BJ (cell line): ENCODE results near the gene ARVCF. TPM values are rescaled to one million over a fixed set of nuclear protein-coding genes. Genes with fewer than 3 reads are reported as not detected.

ENCODE experiments used
- CTCF ChIA-PET: fragments of 350-600 bp; formaldehyde crosslinking; extraction: SDS; loops from one replicate; lab custom pipeline; 2021; ENCODE audit warnings: antibody characterized with exemption, inconsistent platforms; lab: Yijun Ruan, JAX
- POLR2A ChIA-PET: fragments of 300-600 bp; sonication (Branson Sonifier 250); formaldehyde crosslinking; extraction: SDS; loops from one replicate; lab custom pipeline; 2021; ENCODE audit warnings: antibody characterized with exemption; lab: Charles Lee
- DNase-seq: peaks from one replicate; pipeline ENCODE4 v3.0.0-alpha.2; 2011; ENCODE audit warnings: low read depth
- H3K27me3 ChIP-seq: 2 replicates; pipeline ENCODE4 v1.6.0; 2011; ENCODE audit warnings: low read length; ENCODE audit not compliant: control insufficient read depth, insufficient read depth
- H3K36me3 ChIP-seq: 2 replicates; pipeline ENCODE4 v1.5.1; 2011; ENCODE audit warnings: low read length; ENCODE audit not compliant: control insufficient read depth, insufficient read depth
- H3K4me3 ChIP-seq: 2 replicates; pipeline ENCODE4 v1.5.1; 2011; ENCODE audit warnings: low read depth, mild to moderate bottlenecking, control low read depth, low read length
- polyA plus RNA-seq: library from polyadenylated mRNA; depleted of rRNA; stranded (reverse); fragments of >200 nt; gene quantifications from 2 replicates; pipeline ENCODE4 v1.2.3, GENCODE V29; 2011
- TF ChIP-seq, protein P1 (sequence below): IDR thresholded peaks from 2 replicates; pipeline ENCODE4 v1.5.1; 2011; ENCODE audit warnings: low read depth, mild to moderate bottlenecking, control low read depth, inconsistent platforms, low read length, moderate library complexity; ENCODE audit not compliant: insufficient read depth

ARVCF gene
- polyA plus RNA-seq, 1 experiment: 3.8 TPM

DNA sequence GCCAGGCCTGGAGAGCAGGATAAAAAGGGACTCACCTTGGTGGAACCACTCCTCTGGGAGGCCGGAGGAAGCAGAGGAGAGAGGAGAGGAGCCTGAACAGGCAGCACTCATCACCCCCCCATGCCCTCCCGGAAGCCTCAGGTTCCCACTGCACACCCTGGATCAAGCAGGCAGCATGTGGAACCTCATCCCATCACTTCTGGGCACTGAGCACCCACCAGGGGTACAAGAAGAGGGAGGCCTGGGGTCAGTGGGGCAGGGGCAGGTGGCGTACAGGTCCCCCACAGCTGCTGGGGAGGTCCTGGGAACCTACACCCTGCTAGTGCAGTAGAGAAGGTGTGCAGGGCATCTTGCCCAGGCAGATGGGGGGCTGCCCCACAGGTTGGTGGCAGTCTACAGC lies 40.0 kb downstream of the ARVCF start:
- TF ChIP-seq, protein P1, sequence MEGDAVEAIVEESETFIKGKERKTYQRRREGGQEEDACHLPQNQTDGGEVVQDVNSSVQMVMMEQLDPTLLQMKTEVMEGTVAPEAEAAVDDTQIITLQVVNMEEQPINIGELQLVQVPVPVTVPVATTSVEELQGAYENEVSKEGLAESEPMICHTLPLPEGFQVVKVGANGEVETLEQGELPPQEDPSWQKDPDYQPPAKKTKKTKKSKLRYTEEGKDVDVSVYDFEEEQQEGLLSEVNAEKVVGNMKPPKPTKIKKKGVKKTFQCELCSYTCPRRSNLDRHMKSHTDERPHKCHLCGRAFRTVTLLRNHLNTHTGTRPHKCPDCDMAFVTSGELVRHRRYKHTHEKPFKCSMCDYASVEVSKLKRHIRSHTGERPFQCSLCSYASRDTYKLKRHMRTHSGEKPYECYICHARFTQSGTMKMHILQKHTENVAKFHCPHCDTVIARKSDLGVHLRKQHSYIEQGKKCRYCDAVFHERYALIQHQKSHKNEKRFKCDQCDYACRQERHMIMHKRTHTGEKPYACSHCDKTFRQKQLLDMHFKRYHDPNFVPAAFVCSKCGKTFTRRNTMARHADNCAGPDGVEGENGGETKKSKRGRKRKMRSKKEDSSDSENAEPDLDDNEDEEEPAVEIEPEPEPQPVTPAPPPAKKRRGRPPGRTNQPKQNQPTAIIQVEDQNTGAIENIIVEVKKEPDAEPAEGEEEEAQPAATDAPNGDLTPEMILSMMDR: no peak

DNA sequence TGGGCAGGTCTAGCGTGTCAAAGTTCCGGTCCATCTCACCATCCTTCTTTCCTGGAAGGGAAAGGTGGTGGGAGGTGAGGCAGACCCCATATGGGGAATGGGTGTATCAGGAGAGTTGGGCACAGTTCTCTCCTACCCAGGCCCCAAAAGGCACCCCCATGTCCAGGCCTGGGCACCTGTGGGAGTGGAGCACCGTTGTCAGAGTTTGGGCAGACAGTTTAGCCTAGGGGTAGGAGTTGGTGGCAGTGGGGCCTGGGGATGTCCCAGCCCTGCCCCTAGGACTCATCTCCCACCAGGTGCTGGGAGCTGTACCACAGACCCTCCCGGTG lies 41.0 kb downstream of the ARVCF start:
- TF ChIP-seq, protein P1: no peak
- peaks cover 8% of the 10 kb centered on the region for H3K36me3 ChIP-seq
- POLR2A ChIA-PET: no interaction called here
- no peak overlapping the region for H3K4me3 ChIP-seq
- H3K27me3 ChIP-seq: no peaks in the 10 kb centered on the region
- DNase-seq: no peak
- CTCF ChIA-PET: interaction anchor here (1.3 to 1.6 kb wide), 2 partner anchors 38 to 245 kb away, joined by 3 to 5 read pairs; no protein-coding TSS in a partner anchor

More for the DNA sequence above, 40.0 kb downstream of the ARVCF start:
- ChIA-PET POLR2A (no interaction called here), CTCF (interaction anchor here (1.9 kb wide), 1 partner anchor 37 kb away, joined by 4 read pairs; no protein-coding TSS in a partner anchor)
- Histone ChIP-seq H3K36me3 (peaks cover 4% of the 10 kb centered on the region), H3K4me3 (no peak overlapping the region), H3K27me3 (no peaks in the 10 kb centered on the region)
- DNase-seq: no peak

DNA sequence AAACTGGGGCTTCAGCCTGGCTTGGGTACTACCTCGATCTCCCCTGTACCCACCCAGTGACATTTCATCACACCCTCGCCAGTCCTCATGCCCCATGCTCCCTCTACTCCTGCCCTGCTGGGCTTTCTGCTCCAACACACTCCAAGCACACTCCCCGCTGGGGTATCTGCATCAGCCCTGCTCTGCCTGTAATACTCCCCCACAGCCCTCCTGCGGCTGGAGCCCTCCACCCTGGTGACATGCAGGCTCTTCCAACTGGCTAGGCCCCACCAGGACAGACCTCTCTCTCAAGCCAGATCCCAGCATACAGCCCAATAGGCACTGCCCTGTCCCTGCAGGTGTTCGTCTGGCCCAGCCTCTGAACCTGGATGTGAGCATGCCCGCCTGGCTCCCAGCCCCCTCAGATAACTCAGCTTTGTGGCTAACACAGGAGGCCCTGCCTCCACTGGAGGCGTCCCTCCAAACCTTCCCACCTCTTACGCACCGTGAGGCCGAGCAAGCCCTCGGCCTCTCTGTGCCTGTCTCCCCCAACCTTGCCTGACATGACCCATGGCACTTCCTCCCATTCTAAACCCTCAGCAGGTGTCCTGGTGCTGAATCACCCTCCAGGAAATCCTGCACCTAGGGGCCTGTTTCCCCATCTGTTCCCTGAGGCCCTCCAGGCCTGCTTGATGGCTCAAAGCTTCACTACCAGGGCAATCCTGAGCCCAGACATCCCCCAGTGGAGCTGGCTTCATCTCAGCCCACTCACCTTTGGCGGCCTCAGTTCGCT lies 41.5 kb downstream of the ARVCF start:
- POLR2A ChIA-PET: no interaction called here

DNA sequence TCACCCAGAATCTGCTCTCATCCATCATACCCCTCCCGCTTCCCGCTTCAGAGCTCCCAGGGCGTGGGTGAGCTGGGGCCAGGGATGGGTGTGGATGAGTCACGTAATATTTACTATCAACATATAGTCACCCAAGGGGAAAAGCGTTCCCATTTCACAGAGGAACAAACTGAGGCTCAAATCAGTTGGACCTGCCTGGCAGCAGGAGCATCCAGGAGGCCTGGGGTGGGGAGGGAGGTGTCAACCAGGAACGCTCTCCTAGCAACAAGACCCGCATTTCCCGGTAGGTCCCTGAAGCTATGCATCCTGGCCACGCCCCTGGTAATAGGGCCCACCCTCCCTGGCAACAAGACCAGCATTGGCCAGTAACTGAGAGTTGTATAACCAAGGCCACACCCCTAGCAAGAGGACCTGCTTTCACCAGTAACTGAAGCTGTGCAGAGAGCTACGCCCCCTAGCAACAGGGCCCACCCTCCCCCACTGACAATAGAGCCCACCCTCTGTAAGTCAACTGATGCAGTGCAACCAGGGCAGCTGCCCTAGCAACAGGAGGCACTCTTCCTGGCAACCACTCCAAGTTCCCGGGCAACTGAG lies 42.3 kb downstream of the ARVCF start:
- Histone ChIP-seq H3K36me3 (peaks cover 13% of the 10 kb centered on the region), H3K27me3 (no peaks in the 10 kb centered on the region), H3K4me3 (no peak overlapping the region)
- POLR2A ChIA-PET: no interaction called here
- CTCF ChIA-PET: interaction anchor here (1.1 to 1.6 kb wide), 5 partner anchors 9 to 243 kb away, joined by 3 to 5 read pairs (median 4); no protein-coding TSS in a partner anchor
- DNase-seq: no peak
- TF ChIP-seq, protein P1: no peak

More for the DNA sequence above, 41.5 kb downstream of the ARVCF start:
- CTCF ChIA-PET: interaction anchor here (1.1 to 1.6 kb wide), 3 partner anchors 10 to 244 kb away, joined by 3 to 5 read pairs (median 4); no protein-coding TSS in a partner anchor
- no peak overlapping the region for H3K4me3 ChIP-seq
- TF ChIP-seq, protein P1: no peak
- peaks cover 10% of the 10 kb centered on the region for H3K36me3 ChIP-seq
- no peaks in the 10 kb centered on the region for H3K27me3 ChIP-seq
- no peak for DNase-seq
